Tibial artery (tissue), 4 donors: ENCODE data around the gene KIF5A.

Experiments
- DNase-seq, 2 donors: peaks; one replicate each; pipeline ENCODE4 v3.0.0-alpha.2; 2019
- H3K27ac ChIP-seq, 2 donors: fragments of 200-600 bp; sonication (generic) in 1 of 2; 1 replicate in 1 of 2; 2 replicates in 1 of 2; pipeline ENCODE4 v1.5.1; 2018 to 2019; ENCODE audit warnings: mild to moderate bottlenecking in 1 of 2
- H3K27me3 ChIP-seq, 2 donors: fragments of 200-600 bp; sonication (generic) in 1 of 2; one replicate each; pipeline versions ENCODE4 v1.5.1 to v1.6.0; 2016 to 2019
- H3K36me3 ChIP-seq, 3 donors: fragments of 200-600 bp; sonication (generic) in 2 of 3; one replicate each; pipeline ENCODE4 v1.5.1; 2016 to 2019; ENCODE audit warnings: mild to moderate bottlenecking in 2 of 3
- H3K4me1 ChIP-seq, 4 donors: fragments of 200-600 bp; sonication (generic) in 2 of 4; 1 replicate in 3 of 4; 2 replicates in 1 of 4; pipeline ENCODE4 v1.5.1; 2016 to 2019
- H3K4me3 ChIP-seq, 2 donors: fragments of 200-600 bp; sonication (generic) in 1 of 2; 1 replicate in 1 of 2; 2 replicates in 1 of 2; pipeline ENCODE4 v1.5.1; 2018 to 2019; ENCODE audit warnings: mild to moderate bottlenecking in 2 of 2
- H3K9me3 ChIP-seq, 3 donors: fragments of 200-600 bp; sonication (generic) in 1 of 3; one replicate each; pipeline ENCODE4 v1.5.1; 2016 to 2019
- intact Hi-C: fragments of 100-400 bp; cut with DNase I; formaldehyde crosslinking; loops from one replicate; pipeline ENCODE4 v1.15.0; 2023; ENCODE audit warnings: low total_unique reads
- TF ChIP-seq, protein P1 (sequence below), 2 experiments: fragments of 200-600 bp in 1 of 2; fragments of 450-650 bp in 1 of 2; IDR thresholded peaks; one replicate each; pipeline ENCODE4 v1.5.1; 2017 to 2019; ENCODE audit warnings: antibody characterized with exemption in 2 of 2, mild to moderate bottlenecking in 1 of 2, moderate library complexity in 1 of 2

The KIF5A gene

GRCh38 chr12:57548013-57548315 is 1.9 kb upstream of the KIF5A start:
- H3K27ac ChIP-seq, result no peak overlapping the region
- H3K36me3 ChIP-seq, result no peaks in the 10 kb centered on the region
- DNase-seq, result no peak
- H3K4me3 ChIP-seq, result no peak overlapping the region
- peaks cover 0 to 27% of the 10 kb centered on the region in 2 donors for H3K27me3 ChIP-seq
- H3K4me1 ChIP-seq, result peaks cover 0 to 40% (median 28%) of the 10 kb centered on the region in 4 donors
- intact Hi-C loops, result no loop called here
- H3K9me3 ChIP-seq, result no peaks in the 10 kb centered on the region
- TF ChIP-seq, protein P1, sequence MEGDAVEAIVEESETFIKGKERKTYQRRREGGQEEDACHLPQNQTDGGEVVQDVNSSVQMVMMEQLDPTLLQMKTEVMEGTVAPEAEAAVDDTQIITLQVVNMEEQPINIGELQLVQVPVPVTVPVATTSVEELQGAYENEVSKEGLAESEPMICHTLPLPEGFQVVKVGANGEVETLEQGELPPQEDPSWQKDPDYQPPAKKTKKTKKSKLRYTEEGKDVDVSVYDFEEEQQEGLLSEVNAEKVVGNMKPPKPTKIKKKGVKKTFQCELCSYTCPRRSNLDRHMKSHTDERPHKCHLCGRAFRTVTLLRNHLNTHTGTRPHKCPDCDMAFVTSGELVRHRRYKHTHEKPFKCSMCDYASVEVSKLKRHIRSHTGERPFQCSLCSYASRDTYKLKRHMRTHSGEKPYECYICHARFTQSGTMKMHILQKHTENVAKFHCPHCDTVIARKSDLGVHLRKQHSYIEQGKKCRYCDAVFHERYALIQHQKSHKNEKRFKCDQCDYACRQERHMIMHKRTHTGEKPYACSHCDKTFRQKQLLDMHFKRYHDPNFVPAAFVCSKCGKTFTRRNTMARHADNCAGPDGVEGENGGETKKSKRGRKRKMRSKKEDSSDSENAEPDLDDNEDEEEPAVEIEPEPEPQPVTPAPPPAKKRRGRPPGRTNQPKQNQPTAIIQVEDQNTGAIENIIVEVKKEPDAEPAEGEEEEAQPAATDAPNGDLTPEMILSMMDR (IDR thresholded peaks at IDR 0.05), result no peak

DNA sequence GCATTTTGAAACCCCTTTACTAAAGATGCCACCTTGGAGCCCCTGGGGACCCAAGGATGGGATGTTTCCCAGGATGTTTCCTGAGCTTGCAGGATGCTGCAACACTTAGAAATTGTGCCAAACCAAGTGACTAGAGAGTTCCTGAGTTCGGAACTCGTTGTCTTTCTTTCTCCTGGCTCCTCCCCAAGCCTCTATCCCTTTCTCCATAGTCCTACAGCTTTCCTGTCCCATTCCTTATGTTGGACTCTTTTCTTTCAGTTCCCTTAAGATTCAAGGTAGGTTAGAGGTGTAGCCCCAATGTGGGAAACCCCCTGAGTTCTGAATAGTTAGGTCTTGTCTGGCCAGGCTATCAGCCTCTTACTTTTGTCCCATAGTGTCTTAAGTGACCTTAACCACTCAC is 1.4 kb upstream of the KIF5A start:
- H3K27me3 ChIP-seq, result peaks cover 0 to 27% of the 10 kb centered on the region in 2 donors
- H3K36me3 ChIP-seq, result no peaks in the 10 kb centered on the region
- peaks cover 0 to 38% (median 28%) of the 10 kb centered on the region in 4 donors for H3K4me1 ChIP-seq
- DNase-seq, result peak in 1 of 2 donors; percentile 5
- intact Hi-C loops, result no loop called here
- H3K27ac ChIP-seq, result no peak overlapping the region
- no peaks in the 10 kb centered on the region for H3K9me3 ChIP-seq
- TF ChIP-seq, protein P1 (IDR thresholded peaks at IDR 0.05), result no peak
- H3K4me3 ChIP-seq, result no peak overlapping the region

DNA sequence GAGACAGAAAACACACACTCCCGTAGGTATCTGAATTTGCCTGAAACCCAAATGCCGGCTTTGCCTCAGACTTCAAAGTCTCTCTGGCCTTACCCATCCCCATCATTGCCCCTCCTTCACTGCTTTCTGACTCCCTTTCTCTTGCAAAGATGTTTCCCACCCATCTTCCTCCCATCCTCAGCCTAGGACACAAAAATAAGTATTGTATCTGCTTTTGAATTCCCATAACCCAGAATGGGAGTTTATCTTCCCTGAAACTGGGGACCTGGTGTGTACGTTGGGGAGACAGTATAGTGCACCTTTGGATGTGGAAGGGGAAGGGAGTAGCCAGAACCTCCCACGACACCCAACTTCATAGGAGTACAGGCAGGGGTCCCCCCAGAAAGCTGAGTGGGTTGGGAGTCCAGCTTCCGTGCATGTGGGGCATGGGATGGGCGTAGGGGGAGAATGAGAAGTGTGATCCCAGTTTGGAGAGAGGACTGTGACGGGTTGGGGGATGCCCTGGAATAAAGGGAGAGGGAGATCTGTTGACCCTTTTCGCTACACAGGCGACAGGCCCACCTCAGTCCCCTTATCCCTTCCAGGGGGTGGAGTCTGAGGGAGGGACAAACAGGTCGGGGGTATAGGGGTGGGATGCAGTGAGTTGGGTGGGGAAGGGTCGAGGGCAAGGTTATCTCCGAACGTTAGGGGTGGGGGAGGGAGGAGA is 488 bp upstream of the KIF5A start:
- H3K36me3 ChIP-seq, result no peaks in the 10 kb centered on the region
- peaks cover 0 to 29% of the 10 kb centered on the region in 2 donors for H3K27me3 ChIP-seq
- peaks cover 0 to 32% (median 28%) of the 10 kb centered on the region in 4 donors for H3K4me1 ChIP-seq
- no peaks in the 10 kb centered on the region for H3K9me3 ChIP-seq
- peak in 1 of 2 donors; percentile 49 for DNase-seq
- H3K27ac ChIP-seq, result peak overlapping the region in 1 of 2 donors; percentile 11
- TF ChIP-seq, protein P1 (IDR thresholded peaks at IDR 0.05), result no peak
- intact Hi-C loops, result no loop called here
- peak overlapping the region; percentile 41 to 45 for H3K4me3 ChIP-seq

DNA sequence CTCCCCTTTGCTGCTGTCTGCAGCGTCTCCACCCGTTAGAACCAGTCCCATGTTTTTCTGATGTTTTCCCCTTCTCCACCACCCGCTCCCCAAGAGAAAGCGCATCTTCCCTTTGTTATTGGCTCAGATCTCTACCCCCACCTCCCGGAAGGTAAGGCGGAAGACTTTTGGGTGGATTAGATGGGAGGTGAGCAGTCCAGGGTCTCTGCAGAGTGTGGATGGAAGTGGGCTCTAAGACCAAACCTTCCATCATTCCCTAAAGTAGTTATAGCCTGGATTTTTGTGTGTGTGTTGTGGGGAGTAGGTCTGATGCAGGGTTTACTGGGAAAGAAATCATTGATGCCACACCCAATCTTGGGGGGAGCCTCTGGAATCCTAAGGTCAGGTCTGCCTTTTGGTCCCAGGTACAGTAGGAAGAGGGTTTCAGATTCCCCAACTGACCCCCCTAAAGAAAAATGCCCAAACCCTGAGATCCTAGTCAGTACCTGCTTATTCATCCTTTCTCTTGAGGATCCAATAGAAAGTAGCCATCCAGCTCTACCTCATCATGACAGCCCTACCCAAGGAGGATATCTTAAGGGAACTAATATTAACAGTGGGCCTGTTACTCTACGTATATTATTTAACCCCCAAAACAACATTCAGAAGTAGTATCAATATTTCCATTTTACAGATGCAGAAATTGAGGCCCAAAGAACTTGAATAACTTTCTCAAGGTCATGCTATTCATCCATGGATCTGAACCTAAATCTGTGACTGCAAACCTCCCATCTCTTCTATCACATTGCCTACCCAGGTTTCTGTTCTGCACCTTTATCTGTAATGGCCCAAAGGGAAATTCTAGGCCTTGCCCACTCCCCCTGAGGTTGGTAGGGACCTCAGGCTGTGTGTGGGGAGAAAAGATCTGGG is 1.1 kb downstream of the KIF5A start:
- intact Hi-C loops, result no loop called here
- TF ChIP-seq, protein P1 (IDR thresholded peaks at IDR 0.05), result no peak
- H3K4me3 ChIP-seq, result peak overlapping the region; percentile 41 to 45
- H3K36me3 ChIP-seq, result no peaks in the 10 kb centered on the region
- H3K27ac ChIP-seq, result no peak overlapping the region
- peak in 1 of 2 donors; percentile 12 for DNase-seq
- H3K4me1 ChIP-seq, result peaks cover 0 to 17% (median 14%) of the 10 kb centered on the region in 4 donors
- peaks cover 0 to 29% of the 10 kb centered on the region in 2 donors for H3K27me3 ChIP-seq
- H3K9me3 ChIP-seq, result no peaks in the 10 kb centered on the region

DNA sequence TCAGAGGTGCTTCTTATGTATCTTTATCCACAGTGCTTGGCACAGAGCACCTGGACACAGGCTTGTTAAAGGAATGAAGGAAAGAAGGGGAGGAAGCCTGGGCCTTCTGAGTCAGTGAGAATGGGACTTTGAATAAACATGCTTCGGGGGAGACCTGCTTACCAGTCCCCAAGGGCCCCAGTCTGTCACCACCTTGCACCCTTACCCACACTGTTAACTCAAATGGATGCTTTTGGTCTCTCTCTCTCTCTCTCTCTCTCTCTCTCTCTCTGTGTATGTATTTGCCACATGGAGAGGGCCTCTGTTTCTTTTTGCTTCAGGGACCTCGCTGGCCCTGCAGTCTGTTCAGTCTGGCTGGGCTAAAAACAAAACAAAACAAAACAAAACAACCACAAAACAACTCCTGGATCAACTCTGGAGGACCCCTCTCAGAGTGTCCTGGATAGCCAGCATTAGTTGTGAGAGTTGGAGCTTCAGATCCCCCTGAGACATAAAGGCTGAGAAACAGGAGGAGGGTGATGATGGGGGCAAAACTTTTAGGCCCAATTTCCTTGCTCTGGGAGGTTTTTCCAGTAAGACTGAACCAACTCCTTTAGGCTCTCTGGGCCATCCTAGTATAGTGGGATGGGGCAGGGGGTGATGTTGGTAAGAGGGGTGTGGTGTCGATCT is 1.9 kb downstream of the KIF5A start:
- peaks cover 0 to 12% (median 9%) of the 10 kb centered on the region in 4 donors for H3K4me1 ChIP-seq
- TF ChIP-seq, protein P1 (IDR thresholded peaks at IDR 0.05), result no peak
- no peaks in the 10 kb centered on the region for H3K9me3 ChIP-seq
- DNase-seq, result peak in 1 of 2 donors; percentile 23
- no peak overlapping the region for H3K4me3 ChIP-seq
- H3K36me3 ChIP-seq, result no peaks in the 10 kb centered on the region
- intact Hi-C loops, result no loop called here
- H3K27ac ChIP-seq, result no peak overlapping the region
- peaks cover 0 to 29% of the 10 kb centered on the region in 2 donors for H3K27me3 ChIP-seq
